Measurements from ENCODE around the gene PGR. TPM values are rescaled to one million over a fixed set of nuclear protein-coding genes. Genes with fewer than 3 reads are reported as not detected.

The PGR gene
- polyA plus RNA-seq, 1 of the 3 experiments (the other 2 are of a cell fraction): not detected

- no peaks in the 10 kb centered on the region for H3K4me1 ChIP-seq (ENCODE audit: control insufficient read depth in 1 of 2, insufficient read depth in 2 of 2, low read depth in 1 of 2, low read length in 1 of 2)
- no peaks in the 10 kb centered on the region for H3K36me3 ChIP-seq (replicated peaks in 1 of 2; ENCODE audit: control insufficient read depth in 1 of 2, insufficient read depth in 2 of 2, low read length in 1 of 2)
- no peak overlapping the region for H3K9ac ChIP-seq
- TF ChIP-seq USF1 (IDR thresholded peaks at IDR 0.05; ENCODE audit: borderline replicate concordance, low read depth) (no peak), YY1 (IDR thresholded peaks at IDR 0.05; ENCODE audit: low read depth) (no peak), RAD21 (IDR thresholded peaks at IDR 0.05; ENCODE audit: low read length) (no peak), JUND (IDR thresholded peaks at IDR 0.05) (no peak), USF2 (IDR thresholded peaks at IDR 0.05; ENCODE audit: borderline replicate concordance, low read depth, low read length) (no peak), MEF2A (IDR thresholded peaks at IDR 0.05; ENCODE audit: borderline replicate concordance, low read depth) (no peak), TCF12 (IDR thresholded peaks at IDR 0.05) (no peak), RFX5 (IDR thresholded peaks at IDR 0.05; ENCODE audit: low read length) (no peak), POLR2AphosphoS5 (IDR thresholded peaks at IDR 0.05; ENCODE audit: low read depth, low read length) (no peak), GATA2 (CRISPR knock-in tag; IDR thresholded peaks at IDR 0.05) (no peak), NRF1 (IDR thresholded peaks at IDR 0.05; ENCODE audit: low read depth, low read length) (no peak), FOSL2 (IDR thresholded peaks at IDR 0.05; ENCODE audit: borderline replicate concordance, low read depth) (no peak), FOXM1 (IDR thresholded peaks at IDR 0.05; ENCODE audit: low read depth) (no peak), REST (IDR thresholded peaks at IDR 0.05; ENCODE audit: low read depth, low read length) (no peak), TAF1 (IDR thresholded peaks at IDR 0.05; ENCODE audit: borderline replicate concordance, low read depth, low read length) (no peak), EZH2phosphoT487 (IDR thresholded peaks at IDR 0.05; ENCODE audit: borderline replicate concordance, low read depth) (no peak)
- TF ChIP-seq, protein P1, sequence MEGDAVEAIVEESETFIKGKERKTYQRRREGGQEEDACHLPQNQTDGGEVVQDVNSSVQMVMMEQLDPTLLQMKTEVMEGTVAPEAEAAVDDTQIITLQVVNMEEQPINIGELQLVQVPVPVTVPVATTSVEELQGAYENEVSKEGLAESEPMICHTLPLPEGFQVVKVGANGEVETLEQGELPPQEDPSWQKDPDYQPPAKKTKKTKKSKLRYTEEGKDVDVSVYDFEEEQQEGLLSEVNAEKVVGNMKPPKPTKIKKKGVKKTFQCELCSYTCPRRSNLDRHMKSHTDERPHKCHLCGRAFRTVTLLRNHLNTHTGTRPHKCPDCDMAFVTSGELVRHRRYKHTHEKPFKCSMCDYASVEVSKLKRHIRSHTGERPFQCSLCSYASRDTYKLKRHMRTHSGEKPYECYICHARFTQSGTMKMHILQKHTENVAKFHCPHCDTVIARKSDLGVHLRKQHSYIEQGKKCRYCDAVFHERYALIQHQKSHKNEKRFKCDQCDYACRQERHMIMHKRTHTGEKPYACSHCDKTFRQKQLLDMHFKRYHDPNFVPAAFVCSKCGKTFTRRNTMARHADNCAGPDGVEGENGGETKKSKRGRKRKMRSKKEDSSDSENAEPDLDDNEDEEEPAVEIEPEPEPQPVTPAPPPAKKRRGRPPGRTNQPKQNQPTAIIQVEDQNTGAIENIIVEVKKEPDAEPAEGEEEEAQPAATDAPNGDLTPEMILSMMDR (IDR thresholded peaks at IDR 0.05): no peak
- TF ChIP-seq, protein P2, sequence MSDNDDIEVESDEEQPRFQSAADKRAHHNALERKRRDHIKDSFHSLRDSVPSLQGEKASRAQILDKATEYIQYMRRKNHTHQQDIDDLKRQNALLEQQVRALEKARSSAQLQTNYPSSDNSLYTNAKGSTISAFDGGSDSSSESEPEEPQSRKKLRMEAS (IDR thresholded peaks at IDR 0.05; ENCODE audit: low read depth): no peak
- TF ChIP-seq, protein P3, sequence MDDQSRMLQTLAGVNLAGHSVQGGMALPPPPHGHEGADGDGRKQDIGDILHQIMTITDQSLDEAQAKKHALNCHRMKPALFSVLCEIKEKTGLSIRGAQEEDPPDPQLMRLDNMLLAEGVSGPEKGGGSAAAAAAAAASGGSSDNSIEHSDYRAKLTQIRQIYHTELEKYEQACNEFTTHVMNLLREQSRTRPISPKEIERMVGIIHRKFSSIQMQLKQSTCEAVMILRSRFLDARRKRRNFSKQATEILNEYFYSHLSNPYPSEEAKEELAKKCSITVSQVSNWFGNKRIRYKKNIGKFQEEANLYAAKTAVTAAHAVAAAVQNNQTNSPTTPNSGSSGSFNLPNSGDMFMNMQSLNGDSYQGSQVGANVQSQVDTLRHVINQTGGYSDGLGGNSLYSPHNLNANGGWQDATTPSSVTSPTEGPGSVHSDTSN (IDR thresholded peaks at IDR 0.05): no peak
- no peak overlapping the region for H3K27ac ChIP-seq (ENCODE audit: low read depth in 2 of 2, low read length in 1 of 2)
- 7% methylated on average over 2 of the region's 4 CpGs for whole genome bisulfite sequencing (ENCODE audit: low lambda C conversion rate)
- no peaks in the 10 kb centered on the region for H3K9me2 ChIP-seq
- H2AFZ ChIP-seq (ENCODE audit: low read depth): no peak overlapping the region
- no peaks in the 10 kb centered on the region for H4K20me1 ChIP-seq (ENCODE audit: insufficient read depth)
- no peaks in the 10 kb centered on the region for H3K79me2 ChIP-seq (ENCODE audit: insufficient read depth)
- ChIA-PET POLR2A (no interaction called here), CTCF (interaction anchor here (0.6 kb wide), 1 partner anchor 12 kb away, joined by 3 read pairs; no protein-coding TSS in a partner anchor)
- H3F3A ChIP-seq (replicated peaks; ENCODE audit: insufficient read depth): no peaks in the 10 kb centered on the region
- DNase-seq: peak; percentile 1
- H3K27me3 ChIP-seq (ENCODE audit: insufficient read depth): peaks cover 13% of the 10 kb centered on the region; the same call in 1 of the 2 replicates
- no peak overlapping the region for H3K4me2 ChIP-seq
- no peaks in the 10 kb centered on the region; the same call in 1 of the 2 replicates for H3K9me3 ChIP-seq
- no peak overlapping the region for H3K4me3 ChIP-seq (ENCODE audit: low read depth in 2 of 2, low read length in 1 of 2)
These were observed 126.1 kb downstream of the PGR start for GRCh38 chr11:101003468-101003867.

Data from SK-N-SH (cell line).